ENCODE results near the gene GFRAL.

GFRAL gene

GRCh38 chr6:55327169-55327568, at the start of gene GFRAL:
Gene GFRAL, plus strand, starts transcription at chr6:55327469. Its CDS starts 86 bp downstream, at chr6:55327555.
- intact Hi-C loops (cut with DNase I; ENCODE audit: low total_unique reads), result no loop called here
- Histone ChIP-seq H3K36me3 (no peaks in the 10 kb centered on the region), H3K4me1 (no peaks in the 10 kb centered on the region), H3K4me3 (no peak within 1 kb of the TSS), H3K27me3 (no peaks in the 10 kb centered on the region), H3K9me3 (no peaks in the 10 kb centered on the region), H3K27ac (no peak within 1 kb of the TSS)
- DNase-seq, result no peak
- TF ChIP-seq CTCF (IDR thresholded peaks at IDR 0.05), result no peak

DNA sequence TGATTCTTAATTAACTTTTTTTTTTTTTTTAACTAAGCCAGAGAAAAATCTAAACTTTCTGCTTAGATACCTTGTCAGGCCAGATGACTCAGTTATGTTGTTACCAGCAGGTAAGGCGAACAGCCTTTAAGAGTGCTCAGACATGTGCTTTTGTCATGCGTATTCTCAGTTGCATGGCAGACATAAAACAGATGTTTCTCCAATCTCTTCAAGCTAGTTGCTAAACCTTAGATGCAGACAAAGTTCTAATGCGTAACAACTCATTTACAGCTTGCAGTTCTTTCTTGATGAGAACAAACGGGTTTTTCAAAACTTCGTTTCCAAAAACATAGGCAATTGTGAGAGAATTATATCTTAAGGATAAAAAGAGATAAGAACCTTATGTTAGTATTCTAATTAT, 49.6 kb upstream of the GFRAL start:
- Histone ChIP-seq H3K36me3 (no peaks in the 10 kb centered on the region), H3K9me3 (no peaks in the 10 kb centered on the region), H3K4me1 (no peaks in the 10 kb centered on the region), H3K27ac (no peak overlapping the region), H3K4me3 (no peak overlapping the region), H3K27me3 (no peaks in the 10 kb centered on the region)
- DNase-seq, result no peak
- intact Hi-C loops (cut with DNase I; ENCODE audit: low total_unique reads), result no loop called here
- no peak for TF ChIP-seq CTCF (IDR thresholded peaks at IDR 0.05)

- TF ChIP-seq CTCF (IDR thresholded peaks at IDR 0.05), result no peak
- DNase-seq, result no peak
- intact Hi-C loops (cut with DNase I; ENCODE audit: low total_unique reads), result no loop called here
Observed at GRCh38 chr6:55281215-55281614, 46.1 kb upstream of the GFRAL start.

GRCh38 chr6:55282115-55282514, 45.2 kb upstream of the GFRAL start:
- no peaks in the 10 kb centered on the region for H3K36me3 ChIP-seq
- H3K27me3 ChIP-seq, result no peaks in the 10 kb centered on the region
- intact Hi-C loops (cut with DNase I; ENCODE audit: low total_unique reads), result no loop called here
- TF ChIP-seq CTCF (IDR thresholded peaks at IDR 0.05), result no peak
- H3K4me1 ChIP-seq, result no peaks in the 10 kb centered on the region
- DNase-seq, result no peak
- H3K27ac ChIP-seq, result no peak overlapping the region
- H3K9me3 ChIP-seq, result no peaks in the 10 kb centered on the region
- no peak overlapping the region for H3K4me3 ChIP-seq

More at GRCh38 chr6:55281215-55281614, 46.1 kb upstream of the GFRAL start:
- Histone ChIP-seq H3K4me1 (no peaks in the 10 kb centered on the region), H3K27ac (no peak overlapping the region), H3K27me3 (no peaks in the 10 kb centered on the region), H3K4me3 (no peak overlapping the region), H3K36me3 (no peaks in the 10 kb centered on the region), H3K9me3 (no peaks in the 10 kb centered on the region)

- Histone ChIP-seq H3K27ac (no peak overlapping the region), H3K4me3 (no peak overlapping the region), H3K27me3 (no peaks in the 10 kb centered on the region), H3K9me3 (no peaks in the 10 kb centered on the region), H3K4me1 (no peaks in the 10 kb centered on the region), H3K36me3 (no peaks in the 10 kb centered on the region)
- TF ChIP-seq CTCF (IDR thresholded peaks at IDR 0.05), result no peak
- intact Hi-C loops (cut with DNase I; ENCODE audit: low total_unique reads), result no loop called here
- no peak for DNase-seq
Observed at GRCh38 chr6:55286824-55287223, 40.4 kb upstream of the GFRAL start.

- no peaks in the 10 kb centered on the region for H3K36me3 ChIP-seq
- H3K27me3 ChIP-seq, result no peaks in the 10 kb centered on the region
- H3K27ac ChIP-seq, result no peak overlapping the region
- no peaks in the 10 kb centered on the region for H3K9me3 ChIP-seq
- no peaks in the 10 kb centered on the region for H3K4me1 ChIP-seq
- DNase-seq, result no peak
- intact Hi-C loops (cut with DNase I; ENCODE audit: low total_unique reads), result no loop called here
- no peak overlapping the region for H3K4me3 ChIP-seq
- no peak for TF ChIP-seq CTCF (IDR thresholded peaks at IDR 0.05)
Observed at GRCh38 chr6:55290736-55291135, 36.5 kb upstream of the GFRAL start.

All from tibial artery (tissue), 4 donors.